Measurements from ENCODE around the gene NPR2. TPM values are rescaled to one million over a fixed set of nuclear protein-coding genes. Genes with fewer than 3 reads are reported as not detected.

Gene NPR2
- total and polyA plus RNA-seq, 2 of the 13 experiments (the other 11 are each of a cell fraction or from before 2014, with no cell fraction given): 7.4 to 9.4 TPM

- TF ChIP-seq REPIN1 (CRISPR knock-in tag; IDR thresholded peaks at IDR 0.05; ENCODE audit: borderline replicate concordance, low read depth) (peak; percentile 78; the same call in 1 of the 2 replicates), TMF1 (CRISPR knock-in tag; IDR thresholded peaks at IDR 0.05; ENCODE audit: low read depth) (0 out of 2 replicates have a peak, but pooled peaks have one; percentile 54), KLF12 (CRISPR knock-in tag; IDR thresholded peaks at IDR 0.05; ENCODE audit: borderline replicate concordance) (0 out of 2 replicates have a peak, but pooled peaks have one; percentile 18), ZNF687 (CRISPR knock-in tag; IDR thresholded peaks at IDR 0.05) (peak; percentile 84), FOXK1 (CRISPR knock-in tag; IDR thresholded peaks at IDR 0.05; ENCODE audit: borderline replicate concordance, low read depth) (peak; percentile 44; the same call in 1 of the 2 replicates), ZSCAN20 (CRISPR knock-in tag; IDR thresholded peaks at IDR 0.05; ENCODE audit: borderline replicate concordance) (no peak; the same call in 1 of the 2 replicates), ZNF12 (CRISPR knock-in tag; IDR thresholded peaks at IDR 0.05) (peak; percentile 64; the same call in 1 of the 2 replicates), AGO1 (IDR thresholded peaks at IDR 0.05; ENCODE audit: low read depth, low read length, poor library complexity, severe bottlenecking) (no peak), ZNF781 (CRISPR knock-in tag; IDR thresholded peaks at IDR 0.05; ENCODE audit: borderline replicate concordance, not compliant biosample characterization) (no peak), ZNF567 (CRISPR knock-in tag; IDR thresholded peaks at IDR 0.05; ENCODE audit: borderline replicate concordance) (0 out of 2 replicates have a peak, but pooled peaks have one; percentile 51), CEBPG (CRISPR knock-in tag; IDR thresholded peaks at IDR 0.05) (0 out of 2 replicates have a peak, but pooled peaks have one; percentile 3), MYPOP (CRISPR knock-in tag; IDR thresholded peaks at IDR 0.05) (no peak; the same call in 1 of the 2 replicates), ZZZ3 (CRISPR knock-in tag; IDR thresholded peaks at IDR 0.05; ENCODE audit: borderline replicate concordance) (no peak; the same call in 1 of the 2 replicates), SKI (IDR thresholded peaks at IDR 0.05; ENCODE audit: partially characterized antibody) (peak; percentile 56), PAXIP1 (CRISPR knock-in tag; conservative IDR thresholded peaks at IDR 0.05) (0 out of 2 replicates have a peak, but pooled peaks have one; percentile 1), ELF3 (CRISPR knock-in tag; IDR thresholded peaks at IDR 0.05) (peak; percentile 5), NR2F6 (IDR thresholded peaks at IDR 0.05) (no peak; the same call in 1 of the 2 replicates), NR2F6 (CRISPR knock-in tag; IDR thresholded peaks at IDR 0.05) (peak; percentile 65; the same call in 1 of the 2 replicates)
Measured at GRCh38 chr9:35748858-35749514, 42.4 kb upstream of the NPR2 start, which contains the start of the genes GBA2 and RGP1 (continued).
